ENCODE measurements around the gene KIZ.

The KIZ gene

GRCh38 chr20:21203088-21203656 is 77.3 kb downstream of the KIZ start:
- TF ChIP-seq CTCF (IDR thresholded peaks at IDR 0.05): no peak
- H3K4me3 ChIP-seq: no peak overlapping the region
- no peak overlapping the region for H3K27ac ChIP-seq
- DNase-seq (ENCODE audit: low spot score): no peak

- no peak for DNase-seq (ENCODE audit: low spot score)
- TF ChIP-seq CTCF (IDR thresholded peaks at IDR 0.05): no peak
- no peak overlapping the region for H3K27ac ChIP-seq
- no peak overlapping the region for H3K4me3 ChIP-seq
Observed at GRCh38 chr20:21206584-21206983, 80.7 kb downstream of the KIZ start.

GRCh38 chr20:21208999-21209398 is 83.1 kb downstream of the KIZ start:
- TF ChIP-seq CTCF (IDR thresholded peaks at IDR 0.05): no peak
- no peak overlapping the region for H3K27ac ChIP-seq
- no peak for DNase-seq (ENCODE audit: low spot score)

GRCh38 chr20:21209668-21210067 is 83.8 kb downstream of the KIZ start:
- H3K4me3 ChIP-seq: no peak overlapping the region
- no peak for TF ChIP-seq CTCF (IDR thresholded peaks at IDR 0.05)
- DNase-seq (ENCODE audit: low spot score): no peak
- no peak overlapping the region for H3K27ac ChIP-seq

More at GRCh38 chr20:21208999-21209398, 83.1 kb downstream of the KIZ start:
- H3K4me3 ChIP-seq: no peak overlapping the region

- DNase-seq (ENCODE audit: low spot score): no peak
- H3K4me3 ChIP-seq: no peak overlapping the region
- no peak for TF ChIP-seq CTCF (IDR thresholded peaks at IDR 0.05)
- H3K27ac ChIP-seq: no peak overlapping the region
Observed at GRCh38 chr20:21213691-21214090, 87.8 kb downstream of the KIZ start.

GRCh38 chr20:21214431-21214830 is 88.5 kb downstream of the KIZ start:
- H3K4me3 ChIP-seq: no peak overlapping the region
- DNase-seq (ENCODE audit: low spot score): no peak
- TF ChIP-seq CTCF (IDR thresholded peaks at IDR 0.05): no peak
- no peak overlapping the region for H3K27ac ChIP-seq

- DNase-seq (ENCODE audit: low spot score): no peak
- H3K27ac ChIP-seq: no peak overlapping the region
- H3K4me3 ChIP-seq: no peak overlapping the region
- no peak for TF ChIP-seq CTCF (IDR thresholded peaks at IDR 0.05)
Observed at GRCh38 chr20:21219686-21220085, 93.8 kb downstream of the KIZ start.
